K562 (cell line): Measurements from ENCODE around the gene GPR83. TPM values are rescaled to one million over a fixed set of nuclear protein-coding genes. Genes with fewer than 3 reads are reported as not detected.

Experiments
- ATAC-seq: fragments of 200-7000 bp; cut with Tn5 transposase; 3 replicates; pipeline ENCODE4 v1.9.1; 2020; ENCODE audit warnings: moderate library complexity
- BruUV-seq: library from RNA; stranded (reverse); fragments of 400-500 nt; replicated peaks from 2 replicates; lab custom pipeline; 2021; lab: Mats Ljungman, UMichigan
- CTCF ChIA-PET: fragments of 300-600 bp; formaldehyde crosslinking; extraction: SDS; loops from one replicate; lab custom pipeline; 2021; ENCODE audit warnings: low intra/inter-chr PET ratio; lab: Yijun Ruan, JAX
- POLR2A ChIA-PET: fragments of 300-600, 350-650 bp; sonication (Branson Sonifier 250); formaldehyde crosslinking; extraction: SDS; loops from one replicate; lab custom pipeline; 2021; ENCODE audit warnings: antibody characterized with exemption, inconsistent platforms; lab: Yijun Ruan, JAX
- DNase-seq, 4 experiments: peaks; one replicate each; pipeline versions ENCODE4 v3.0.0 to v3.0.0-alpha.2; 2011 to 2018; ENCODE audit warnings: low spot score in 3 of 4, mixed read lengths in 3 of 4; ENCODE audit errors: extremely low read depth in 1 of 4
- FAIRE-seq: peaks from 2 replicates; lab custom pipeline; 2011; peaks lifted over from hg19 to GRCh38; lab: Jason Lieb, UNC
- H2AFZ ChIP-seq: 2 replicates; pipeline ENCODE4 v1.6.0; 2011; ENCODE audit warnings: low read depth, low read length, control low read depth, inconsistent platforms
- H3K27ac ChIP-seq: fragments of 200-600 bp; 3 replicates; pipeline ENCODE4 v1.8.0; 2011; ENCODE audit warnings: low read depth, mild to moderate bottlenecking, control low read depth, inconsistent platforms, low read length, moderate library complexity, mixed read lengths; ENCODE audit errors: extremely low read depth
- H3K27me3 ChIP-seq, 2 experiments: fragments of 300-600 bp in 1 of 2; 2 replicates in 1 of 2; 3 replicates in 1 of 2; pipeline versions ENCODE4 v1.6.0 to v1.8.0; 2011; ENCODE audit warnings: inconsistent platforms in 2 of 2, low read length in 2 of 2, mild to moderate bottlenecking in 1 of 2, mixed read lengths in 1 of 2, moderate library complexity in 1 of 2; ENCODE audit not compliant: control insufficient read depth in 2 of 2, insufficient read depth in 2 of 2
- H3K36me3 ChIP-seq: fragments of 300-600 bp; 3 replicates; pipeline ENCODE4 v1.8.0; 2011; ENCODE audit warnings: mild to moderate bottlenecking, low read length, inconsistent platforms; ENCODE audit not compliant: control insufficient read depth, insufficient read depth
- H3K4me1 ChIP-seq, 2 experiments: fragments of 200-600 bp in 1 of 2; replicated peaks in 1 of 2; 2 replicates in 1 of 2; 3 replicates in 1 of 2; pipeline versions ENCODE4 v1.5.1 to v1.8.0; 2011; ENCODE audit warnings: inconsistent platforms in 2 of 2, low read length in 2 of 2, mild to moderate bottlenecking in 1 of 2, mixed read lengths in 1 of 2, moderate library complexity in 1 of 2; ENCODE audit not compliant: control insufficient read depth in 2 of 2, insufficient read depth in 2 of 2
- H3K4me2 ChIP-seq: 2 replicates; pipeline ENCODE4 v1.6.1; 2011; ENCODE audit warnings: low read length, control low read depth, inconsistent platforms, mixed read lengths; ENCODE audit not compliant: insufficient read depth
- H3K4me3 ChIP-seq: fragments of 200-600 bp; sonication (generic), shearing (Covaris generic); 2 replicates; pipeline ENCODE4 v1.5.1; 2016; ENCODE audit warnings: control low read depth, inconsistent platforms
- H3K79me2 ChIP-seq: fragments of 200-600 bp; 3 replicates; pipeline ENCODE4 v1.8.0; 2011; ENCODE audit warnings: low read length, inconsistent platforms; ENCODE audit not compliant: control insufficient read depth, insufficient read depth
- H3K9ac ChIP-seq, 2 experiments: 2 replicates each; pipeline versions ENCODE4 v1.6.0 to v1.6.1; 2011; ENCODE audit warnings: low read depth in 2 of 2, low read length in 2 of 2, control low read depth in 1 of 2, inconsistent platforms in 1 of 2, mild to moderate bottlenecking in 1 of 2, mixed read lengths in 1 of 2; ENCODE audit not compliant: insufficient read depth in 1 of 2
- H3K9me1 ChIP-seq: one replicate; pipeline ENCODE4 v1.6.0; 2011; ENCODE audit warnings: inconsistent platforms, mild to moderate bottlenecking, low read length, moderate library complexity; ENCODE audit not compliant: control insufficient read depth, insufficient read depth
- H3K9me3 ChIP-seq: replicated peaks from 2 replicates; pipeline ENCODE4 v1.5.1; 2011; ENCODE audit warnings: low read depth, low read length, inconsistent platforms; ENCODE audit not compliant: control insufficient read depth, insufficient read depth
- H4K20me1 ChIP-seq: replicated peaks from 2 replicates; pipeline ENCODE4 v1.6.1; 2011; ENCODE audit warnings: low read length, inconsistent platforms, mixed read lengths; ENCODE audit not compliant: control insufficient read depth, insufficient read depth
- ETV6 ChIP-seq, 3 experiments: fragments of 150-350 bp in 1 of 3; sonication (generic) in 1 of 3; formaldehyde crosslinking in 1 of 3; IDR thresholded peaks; 2 replicates each; pipeline versions ENCODE4 v1.6.1 to v1.8.0; 2014 to 2022; ENCODE audit warnings: borderline replicate concordance in 2 of 3, low read depth in 2 of 3, antibody characterized with exemption in 1 of 3, low read length in 1 of 3, mild to moderate bottlenecking in 1 of 3, missing genetic modification reagents in 1 of 3
- KDM5B ChIP-seq: fragments of 200-600 bp; sonication (generic); IDR thresholded peaks from 2 replicates; pipeline ENCODE4 v1.6.1; 2012; ENCODE audit warnings: low read depth, mild to moderate bottlenecking, moderate library complexity, low read length, control low read depth, inconsistent platforms; ENCODE audit not compliant: insufficient replicate concordance
- PPARD ChIP-seq: fragments of 250-450 bp; sonication (Bioruptor Pico); IDR thresholded peaks from 2 replicates; pipeline ENCODE4 v1.8.0; 2022; ENCODE audit warnings: inconsistent platforms, mild to moderate bottlenecking, moderate library complexity
- SETDB1 ChIP-seq: IDR thresholded peaks from one replicate; pipeline ENCODE4 v1.6.1; 2012; ENCODE audit warnings: low read length, control low read depth, inconsistent platforms
- TBP ChIP-seq: optimal IDR thresholded peaks from 2 replicates; pipeline ENCODE3; 2011; ENCODE audit warnings: low read depth, low read length, improper control_type of control experiment
- XRCC3 ChIP-seq: fragments of 450-650 bp; IDR thresholded peaks from 2 replicates; pipeline ENCODE4 v1.6.1; 2017; ENCODE audit warnings: mild to moderate bottlenecking, moderate library complexity
- WGBS: fragments of 100-300 bp; shearing (Covaris generic); methylation state at CpG from one replicate; pipeline ENCODE4 v1.1.6; 2016; ENCODE audit warnings: low coverage, mixed read lengths; ENCODE audit not compliant: insufficient coverage; ENCODE audit errors: missing lambda C conversion rate; 5-methylcytosine and 5-hydroxymethylcytosine counted together
- in situ Hi-C: fragments of 300-500 bp; cut with MboI; formaldehyde crosslinking; loops from 4 replicates; pipeline ENCODE4 v1.15.0; 2018; ENCODE audit warnings: inconsistent platforms, mixed read lengths
- intact Hi-C: fragments of 100-400 bp; cut with micrococcal nuclease; formaldehyde crosslinking; loops from 2 replicates; pipeline ENCODE4 v1.14.2; 2022
- polyA plus RNA-seq, 8 experiments: library from polyadenylated mRNA; depleted of rRNA in 4 of 8; stranded (reverse) in 5 of 8; unstranded in 3 of 8; fragments of >200 nt; fragmentation: Nextera tagmentation in 2 of 8; fragmentation: Illumina TruSeq in 1 of 8; extraction: Ambion mirVana in 2 of 8; extraction: Trizol in 1 of 8; gene quantifications; 2 replicates each; pipeline versions ENCODE4 v1.2.1 to v1.2.3, GENCODE V29; 2011 to 2014; ENCODE audit warnings: inconsistent platforms in 1 of 8, missing spikeins in 1 of 8
- total RNA-seq, 7 experiments: library from RNA; depleted of rRNA in 6 of 7; stranded (reverse); fragments of >200 nt in 6 of 7; fragmentation: Illumina TruSeq in 2 of 7; extraction: Trizol in 2 of 7; gene quantifications; 2 replicates each; pipeline versions ENCODE4 v1.2.1 to v1.2.3, GENCODE V29; 2011 to 2021; ENCODE audit warnings: low replicate concordance in 1 of 7
- TF ChIP-seq, protein P1 (sequence below), 2 experiments: IDR thresholded peaks in 1 of 2; conservative IDR thresholded peaks in 1 of 2; 2 replicates each; pipeline ENCODE4 v1.6.1; 2016; ENCODE audit warnings: low read depth in 2 of 2, mild to moderate bottlenecking in 1 of 2, missing compliant biosample characterization in 1 of 2, missing genetic modification characterization in 1 of 2, moderate library complexity in 1 of 2
- TF ChIP-seq, protein P2 (sequence below): sonication (generic); formaldehyde crosslinking; IDR thresholded peaks from 2 replicates; pipeline ENCODE4 v1.5.0; 2020; ENCODE audit warnings: missing genetic modification reagents

The GPR83 gene
- total and polyA plus RNA-seq, 9 of the 15 experiments (the other 6 are each of a cell fraction or from before 2014, with no cell fraction given) = 0.03 to 0.13 (median 0.08) TPM; not detected in 2

DNA sequence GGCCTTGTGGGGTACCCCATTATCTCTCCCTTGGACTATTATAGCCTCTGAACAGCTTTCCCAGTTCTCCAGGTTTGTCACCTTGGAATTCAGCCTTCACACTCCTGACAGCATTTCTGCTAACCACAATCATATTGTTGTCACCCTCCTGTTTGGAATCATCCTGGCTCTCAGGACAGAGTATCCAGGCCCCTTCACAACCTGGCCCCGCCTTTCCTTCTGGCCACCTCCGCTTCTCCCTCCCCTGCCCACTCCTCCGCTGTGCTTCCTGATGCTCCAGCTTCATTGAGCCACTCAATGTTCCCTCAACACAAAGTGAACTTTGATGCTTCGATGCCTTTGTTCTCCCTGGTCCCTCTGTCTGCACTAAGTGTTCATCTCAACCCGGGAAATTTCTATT lies 3.1 kb downstream of the GPR83 start:
- Histone ChIP-seq H3K9ac (no peak overlapping the region), H4K20me1 (no peaks in the 10 kb centered on the region), H3K27ac (no peak overlapping the region), H3K27me3 (peaks cover 11 to 44% of the 10 kb centered on the region in 2 experiments; a peak in 4 of 5 replicates), H3K36me3 (no peaks in the 10 kb centered on the region), H2AFZ (no peak overlapping the region), H3K4me1 (peaks cover 0 to 10% of the 10 kb centered on the region in 2 experiments; a peak in 3 of 5 replicates), H3K9me1 (no peaks in the 10 kb centered on the region), H3K4me2 (no peak overlapping the region), H3K79me2 (no peaks in the 10 kb centered on the region), H3K9me3 (no peaks in the 10 kb centered on the region), H3K4me3 (no peak overlapping the region)
- ATAC-seq (no peak), DNase-seq (no peak), FAIRE-seq (no peak)
- POLR2A ChIA-PET = no interaction called here
- TF ChIP-seq, protein P1, sequence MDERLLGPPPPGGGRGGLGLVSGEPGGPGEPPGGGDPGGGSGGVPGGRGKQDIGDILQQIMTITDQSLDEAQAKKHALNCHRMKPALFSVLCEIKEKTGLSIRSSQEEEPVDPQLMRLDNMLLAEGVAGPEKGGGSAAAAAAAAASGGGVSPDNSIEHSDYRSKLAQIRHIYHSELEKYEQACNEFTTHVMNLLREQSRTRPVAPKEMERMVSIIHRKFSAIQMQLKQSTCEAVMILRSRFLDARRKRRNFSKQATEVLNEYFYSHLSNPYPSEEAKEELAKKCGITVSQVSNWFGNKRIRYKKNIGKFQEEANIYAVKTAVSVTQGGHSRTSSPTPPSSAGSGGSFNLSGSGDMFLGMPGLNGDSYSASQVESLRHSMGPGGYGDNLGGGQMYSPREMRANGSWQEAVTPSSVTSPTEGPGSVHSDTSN (CRISPR knock-in tag; IDR thresholded peaks at IDR 0.05; ENCODE audit: low read depth) = no peak
- TF ChIP-seq, protein P1 (tag; conservative IDR thresholded peaks at IDR 0.05; ENCODE audit: low read depth) = no peak
- TF ChIP-seq TBP (no peak), PPARD (no peak), ETV6 (IDR thresholded peaks at IDR 0.05; ENCODE audit: borderline replicate concordance in 1 of 2, low read depth in 2 of 2, low read length in 1 of 2) (no peak), ETV6 (CRISPR knock-in tag; IDR thresholded peaks at IDR 0.05; ENCODE audit: borderline replicate concordance) (no peak), SETDB1 (no peak), KDM5B (no peak), XRCC3 (no peak)
- TF ChIP-seq, protein P2, sequence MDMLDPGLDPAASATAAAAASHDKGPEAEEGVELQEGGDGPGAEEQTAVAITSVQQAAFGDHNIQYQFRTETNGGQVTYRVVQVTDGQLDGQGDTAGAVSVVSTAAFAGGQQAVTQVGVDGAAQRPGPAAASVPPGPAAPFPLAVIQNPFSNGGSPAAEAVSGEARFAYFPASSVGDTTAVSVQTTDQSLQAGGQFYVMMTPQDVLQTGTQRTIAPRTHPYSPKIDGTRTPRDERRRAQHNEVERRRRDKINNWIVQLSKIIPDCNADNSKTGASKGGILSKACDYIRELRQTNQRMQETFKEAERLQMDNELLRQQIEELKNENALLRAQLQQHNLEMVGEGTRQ = no peak
- WGBS = 0% methylated on average over 5 of the region's 5 CpGs
- in situ Hi-C loops = no loop called here
- intact Hi-C loops = no loop called here
- CTCF ChIA-PET = no interaction called here
- no TSS peak for BruUV-seq
